Uterus (tissue), 2 donors: ENCODE results near the gene ARHGEF6.

Experiments
- POLR2A ChIP-seq, 2 donors: fragments of 450-650 bp; IDR thresholded peaks; one replicate each; pipeline ENCODE4 v1.6.1; 2016; ENCODE audit warnings: antibody characterized with exemption in 2 of 2, mild to moderate bottlenecking in 1 of 2, moderate library complexity in 1 of 2
- TF ChIP-seq, protein P1 (sequence below), 4 experiments: fragments of 200-600 bp in 2 of 4; fragments of 450-650 bp in 2 of 4; sonication (generic) in 2 of 4; IDR thresholded peaks; one replicate each; pipeline ENCODE4 v1.5.1; 2016 to 2019; ENCODE audit warnings: antibody characterized with exemption in 4 of 4, mild to moderate bottlenecking in 2 of 4, moderate library complexity in 1 of 4

DNA sequence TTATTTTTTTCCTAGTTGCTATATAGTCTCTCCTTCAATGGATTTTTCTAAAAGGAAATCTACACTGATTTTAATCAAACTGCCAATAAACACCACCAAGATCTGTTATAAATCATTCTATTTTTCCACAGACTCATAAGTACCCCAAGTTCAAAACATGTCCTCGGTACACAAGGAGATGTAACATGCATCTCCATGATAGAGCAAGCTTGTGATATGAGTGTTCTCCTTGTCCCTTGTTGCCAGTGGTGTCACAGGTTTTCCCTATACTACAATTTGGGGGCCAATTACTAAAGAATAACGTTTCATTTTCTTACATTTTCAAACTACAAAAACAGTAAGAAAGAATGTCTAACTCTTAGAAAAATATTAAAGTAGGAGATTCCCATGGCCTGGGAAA, 491 bp downstream of the ARHGEF6 start:
- TF ChIP-seq, protein P1, sequence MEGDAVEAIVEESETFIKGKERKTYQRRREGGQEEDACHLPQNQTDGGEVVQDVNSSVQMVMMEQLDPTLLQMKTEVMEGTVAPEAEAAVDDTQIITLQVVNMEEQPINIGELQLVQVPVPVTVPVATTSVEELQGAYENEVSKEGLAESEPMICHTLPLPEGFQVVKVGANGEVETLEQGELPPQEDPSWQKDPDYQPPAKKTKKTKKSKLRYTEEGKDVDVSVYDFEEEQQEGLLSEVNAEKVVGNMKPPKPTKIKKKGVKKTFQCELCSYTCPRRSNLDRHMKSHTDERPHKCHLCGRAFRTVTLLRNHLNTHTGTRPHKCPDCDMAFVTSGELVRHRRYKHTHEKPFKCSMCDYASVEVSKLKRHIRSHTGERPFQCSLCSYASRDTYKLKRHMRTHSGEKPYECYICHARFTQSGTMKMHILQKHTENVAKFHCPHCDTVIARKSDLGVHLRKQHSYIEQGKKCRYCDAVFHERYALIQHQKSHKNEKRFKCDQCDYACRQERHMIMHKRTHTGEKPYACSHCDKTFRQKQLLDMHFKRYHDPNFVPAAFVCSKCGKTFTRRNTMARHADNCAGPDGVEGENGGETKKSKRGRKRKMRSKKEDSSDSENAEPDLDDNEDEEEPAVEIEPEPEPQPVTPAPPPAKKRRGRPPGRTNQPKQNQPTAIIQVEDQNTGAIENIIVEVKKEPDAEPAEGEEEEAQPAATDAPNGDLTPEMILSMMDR (IDR thresholded peaks at IDR 0.05), result no peak
- no peak for TF ChIP-seq POLR2A (IDR thresholded peaks at IDR 0.05)
